Dedifferentiated amniotic fluid mesenchymal stem cell (primary cell): ENCODE measurements around the gene MS4A5.
"Not testable (repeated sequence)": the region's sequence is repeated elsewhere in the genome, so short reads cannot be mapped to it uniquely, and the experiment has no call there.

ENCODE experiments used
- DNase-seq: peaks from one replicate; pipeline ENCODE4 v3.0.0-alpha.2; 2016; ENCODE audit errors: extremely low spot score

The MS4A5 gene, protein sequence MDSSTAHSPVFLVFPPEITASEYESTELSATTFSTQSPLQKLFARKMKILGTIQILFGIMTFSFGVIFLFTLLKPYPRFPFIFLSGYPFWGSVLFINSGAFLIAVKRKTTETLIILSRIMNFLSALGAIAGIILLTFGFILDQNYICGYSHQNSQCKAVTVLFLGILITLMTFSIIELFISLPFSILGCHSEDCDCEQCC

DNA sequence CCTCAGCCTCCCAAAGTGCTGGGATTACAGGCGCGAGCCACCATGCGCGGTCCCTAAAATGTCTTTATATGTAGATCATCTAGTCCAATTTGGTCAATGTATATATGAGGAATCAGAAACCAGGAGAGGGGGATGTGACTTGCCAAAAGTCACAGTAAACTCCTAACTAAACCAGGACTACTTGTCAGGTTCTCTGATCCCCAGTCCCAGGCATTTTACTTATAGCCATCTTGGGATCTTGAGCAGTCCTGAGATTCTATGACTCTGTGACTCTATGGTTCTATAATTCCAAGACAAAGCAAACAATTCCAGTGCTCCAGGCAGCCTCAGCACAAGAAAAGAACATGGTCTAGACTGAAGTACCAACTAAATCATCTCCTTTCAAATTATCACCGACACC is at the start of gene MS4A5:
Gene MS4A5 (plus strand): TSS at position 301 of the 400 bp plus-strand sequence. CDS start 103 bp downstream, outside the sequence.
- DNase-seq = no peak

DNA sequence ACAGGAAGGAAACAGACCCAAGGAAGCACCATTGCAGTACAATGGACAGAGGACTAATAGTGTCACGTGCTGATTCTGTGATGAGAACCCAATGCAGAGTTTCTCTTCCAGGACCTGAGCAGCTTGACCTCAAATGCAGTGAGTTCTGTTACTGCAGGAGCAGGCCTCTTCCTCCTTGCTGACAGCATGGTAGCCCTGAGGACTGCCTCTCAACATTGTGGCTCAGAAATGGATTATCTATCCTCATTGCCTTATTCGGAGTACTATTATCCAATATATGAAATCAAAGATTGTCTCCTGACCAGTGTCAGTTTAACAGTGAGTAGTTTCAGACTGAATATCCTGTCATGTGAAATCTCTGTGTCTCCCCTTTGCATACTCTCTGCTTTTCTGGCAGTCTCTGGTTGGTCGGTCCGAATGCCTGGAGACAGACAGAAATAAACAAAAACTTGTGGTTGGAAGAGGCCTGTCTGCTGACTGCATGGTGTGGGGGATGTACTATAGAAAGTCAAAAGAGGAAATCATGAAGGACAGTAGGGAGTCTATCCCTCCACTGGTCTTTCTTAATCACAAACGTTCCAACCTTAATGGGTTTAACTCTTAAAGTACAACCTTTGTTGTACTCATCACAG is 40.0 kb upstream of the MS4A5 start:
- DNase-seq = no peak

DNA sequence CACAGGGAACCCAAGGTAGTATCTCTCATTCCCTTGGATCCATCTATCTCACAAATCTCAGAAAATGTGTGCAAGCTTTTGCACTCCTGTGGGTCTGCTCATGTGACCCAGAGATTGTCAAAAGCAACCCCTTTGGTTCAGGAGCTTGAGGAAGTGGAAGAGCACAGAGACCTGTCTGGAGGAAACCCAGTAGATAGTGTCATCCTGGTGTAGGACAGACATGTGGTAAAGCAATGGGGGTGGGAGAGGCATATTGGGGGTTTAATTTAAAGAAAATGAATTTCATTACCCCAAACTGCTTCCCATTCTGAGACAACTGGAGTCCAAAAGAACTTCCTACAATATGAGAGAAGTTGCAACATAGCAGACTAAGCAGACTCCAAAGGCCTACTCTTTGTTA is 39.0 kb upstream of the MS4A5 start:
- no peak for DNase-seq

DNA sequence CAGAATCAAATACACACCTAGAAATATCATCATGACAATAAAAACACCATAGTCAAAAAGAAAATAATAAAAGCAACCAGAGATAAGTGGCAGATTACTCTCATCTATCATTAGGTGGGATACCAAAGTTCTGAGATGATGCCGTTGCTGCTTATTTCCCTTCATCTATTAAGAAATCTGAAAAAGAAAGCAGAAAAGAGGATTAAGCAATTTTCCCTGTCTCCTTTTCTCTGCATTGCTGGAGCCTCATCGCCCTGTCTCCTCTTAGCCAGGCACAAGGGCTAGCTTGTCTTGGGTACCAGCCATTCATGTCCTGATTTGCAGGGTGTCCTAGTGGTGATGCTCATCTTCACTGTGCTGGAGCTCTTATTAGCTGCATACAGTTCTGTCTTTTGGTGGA is 37.0 kb upstream of the MS4A5 start:
- DNase-seq = no peak

DNA sequence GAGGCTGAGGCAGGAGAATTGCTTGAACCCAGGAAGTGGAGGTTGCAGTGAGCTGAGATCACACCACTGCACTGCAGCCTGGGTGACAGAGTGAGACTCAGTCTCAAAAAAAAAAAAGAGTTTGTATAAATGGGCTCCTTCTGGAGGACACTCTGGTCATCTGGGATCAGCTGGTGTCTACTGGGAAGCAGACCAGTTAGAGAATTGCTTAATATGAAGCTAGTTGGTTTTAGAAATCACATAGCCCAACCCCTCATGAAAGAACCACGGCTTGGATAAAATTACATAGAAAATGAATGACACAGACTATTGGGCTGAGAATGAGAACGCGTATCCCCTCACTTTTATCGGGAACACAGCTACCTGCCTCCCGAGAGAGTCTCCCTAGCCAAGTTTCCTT is 36.4 kb upstream of the MS4A5 start:
- no peak for DNase-seq

DNA sequence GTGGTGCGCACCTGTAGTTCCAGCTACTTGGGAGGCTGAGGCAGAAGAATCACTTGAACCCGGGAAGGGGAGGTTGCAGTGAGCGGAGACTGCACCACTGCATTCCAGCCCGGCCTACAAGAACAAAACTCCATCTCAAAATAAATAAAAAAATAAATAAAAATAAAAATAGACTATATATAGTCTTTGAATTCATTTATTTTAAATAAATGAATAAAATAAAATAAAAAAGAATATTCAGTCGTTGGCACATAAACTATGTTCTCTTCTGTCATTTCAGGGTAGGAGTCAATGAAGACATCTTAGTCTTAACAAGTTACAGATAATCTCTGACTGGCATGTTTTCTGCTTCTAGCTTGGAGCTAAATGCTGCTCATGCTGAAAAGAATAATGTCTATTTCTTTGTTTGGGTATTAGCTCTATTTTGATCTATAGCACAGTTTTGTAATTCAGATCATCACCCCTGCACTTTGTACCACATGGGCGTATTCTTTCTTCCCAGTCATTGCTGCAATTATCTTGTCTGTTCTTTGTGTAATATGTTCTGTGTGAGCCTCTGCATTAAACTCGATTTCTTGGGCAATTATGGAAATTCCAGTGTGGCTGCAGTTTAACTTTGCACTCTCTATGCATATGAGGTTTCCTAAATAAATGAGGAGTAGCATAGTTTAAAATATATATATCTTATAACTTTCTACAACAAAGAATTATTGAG is 34.5 kb upstream of the MS4A5 start:
- no peak for DNase-seq

DNA sequence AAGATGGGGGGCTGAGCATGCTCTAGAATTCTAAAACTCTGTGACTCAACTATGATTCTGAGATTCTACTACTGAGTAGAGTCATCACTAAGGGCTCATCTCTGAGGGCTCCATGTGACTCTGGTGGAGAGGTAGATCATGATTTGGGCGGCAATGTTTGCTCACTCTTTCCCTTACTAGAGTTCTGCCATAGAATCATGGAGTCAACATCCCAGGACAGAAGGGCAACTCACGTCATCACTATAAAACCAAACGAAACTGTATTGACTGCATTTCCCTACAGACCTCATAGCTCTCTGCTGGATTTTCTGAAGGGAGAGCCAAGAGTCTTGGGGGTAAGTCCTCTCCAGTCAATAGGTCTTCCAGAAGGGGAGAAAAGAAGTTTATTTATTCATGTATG is 33.0 kb upstream of the MS4A5 start, which contains the start of gene MS4A14:
Gene MS4A14 (plus strand): TSS at position 78 of the 400 bp plus-strand sequence. CDS start 120 bp downstream, at position 198.
- DNase-seq = no peak

DNA sequence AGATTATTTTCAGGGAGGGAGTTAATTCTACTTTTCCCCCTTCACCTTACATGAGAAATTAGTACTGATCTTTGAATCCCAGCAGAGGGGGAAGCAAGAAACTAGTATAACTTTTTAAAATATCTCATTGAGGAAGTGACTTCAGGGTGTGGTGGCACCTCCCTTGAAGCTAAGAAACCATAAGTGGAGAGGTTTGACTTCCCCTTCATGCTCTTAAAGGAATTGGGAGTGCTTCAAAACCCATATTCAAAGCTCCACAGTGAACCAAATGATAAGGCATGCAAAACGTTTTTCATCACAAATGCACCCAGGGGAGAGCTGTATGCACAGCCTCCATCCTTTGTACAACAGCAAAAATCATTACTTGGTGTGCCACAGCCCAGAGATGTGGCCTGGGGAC is 32.6 kb upstream of the MS4A5 start:
- no peak for DNase-seq

DNA sequence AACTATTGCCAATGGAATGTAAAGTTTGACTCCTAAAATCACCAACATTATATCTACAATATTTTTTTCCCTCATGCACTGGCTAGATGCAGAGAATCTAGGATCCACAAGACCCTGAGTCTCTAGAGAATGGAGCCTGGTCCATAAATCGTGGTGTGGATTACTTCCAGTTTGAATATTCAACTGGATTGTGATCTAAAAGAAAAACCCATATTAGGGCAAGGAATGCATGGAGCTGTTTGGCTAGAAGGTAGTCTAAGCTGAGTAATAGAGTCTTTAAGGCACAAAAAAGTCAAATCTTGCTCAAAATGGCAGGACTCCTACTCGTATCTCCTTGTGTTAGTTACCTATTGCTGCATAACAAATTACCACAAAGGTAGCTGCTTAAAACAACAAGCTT is 9.4 kb upstream of the MS4A5 start:
- DNase-seq = no peak

DNA sequence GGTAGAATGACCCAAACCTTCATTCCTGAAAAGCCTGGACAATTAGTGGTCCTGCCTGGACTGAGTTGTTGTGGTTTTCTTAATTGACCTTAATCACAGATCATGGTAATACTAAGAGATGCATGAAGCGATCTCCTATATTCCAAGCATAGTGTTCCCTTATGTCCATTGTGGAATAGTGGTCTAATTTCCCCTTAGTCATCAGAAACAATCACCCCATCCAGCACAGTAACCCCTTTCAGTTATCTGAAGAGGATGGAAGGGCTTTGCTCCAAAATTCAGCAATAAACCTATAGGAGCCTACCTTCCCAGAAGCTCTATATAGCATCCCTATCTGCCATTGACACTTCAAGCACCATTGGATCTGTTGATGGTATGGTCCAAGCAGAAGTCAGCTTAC is 6.8 kb upstream of the MS4A5 start:
- DNase-seq = no peak

DNA sequence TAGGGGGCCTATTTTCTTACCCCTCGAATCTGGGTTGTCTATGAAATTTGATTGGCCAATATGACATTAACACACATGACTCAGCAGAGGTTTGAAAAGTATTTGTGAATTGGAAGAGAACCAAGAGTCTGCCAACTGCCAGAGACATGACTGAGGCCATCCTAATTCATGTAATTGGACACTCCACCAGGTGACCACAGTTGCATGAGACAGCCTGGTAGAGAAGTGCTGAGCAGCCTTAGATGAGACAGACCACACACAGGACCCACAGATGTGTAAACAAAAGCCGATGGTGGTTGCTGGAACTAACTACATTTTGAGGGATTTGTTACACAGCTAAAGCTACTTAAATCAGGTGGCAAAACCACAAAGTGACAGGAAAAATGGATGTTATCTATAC is 855 bp upstream of the MS4A5 start:
- no peak for DNase-seq

DNA sequence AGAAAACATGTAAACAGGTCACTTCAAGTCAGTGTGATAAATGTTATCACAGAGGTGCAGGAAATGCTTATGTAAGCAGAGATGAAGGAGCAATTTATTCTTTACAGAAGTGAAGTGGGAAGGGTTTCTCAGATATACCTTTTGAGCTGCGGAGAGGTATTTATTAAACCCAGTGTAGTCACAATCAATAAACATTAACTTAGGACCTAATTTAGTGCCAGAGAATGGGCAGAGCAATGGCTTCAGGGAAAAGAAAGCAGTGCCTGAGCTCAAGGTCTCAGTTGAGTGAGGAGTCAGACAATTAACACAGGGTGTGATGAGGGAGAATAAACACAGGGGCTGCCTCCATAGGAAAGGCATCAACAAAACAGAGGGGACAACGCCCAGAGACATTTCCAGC is 1.9 kb downstream of the MS4A5 start:
- DNase-seq = no peak

DNA sequence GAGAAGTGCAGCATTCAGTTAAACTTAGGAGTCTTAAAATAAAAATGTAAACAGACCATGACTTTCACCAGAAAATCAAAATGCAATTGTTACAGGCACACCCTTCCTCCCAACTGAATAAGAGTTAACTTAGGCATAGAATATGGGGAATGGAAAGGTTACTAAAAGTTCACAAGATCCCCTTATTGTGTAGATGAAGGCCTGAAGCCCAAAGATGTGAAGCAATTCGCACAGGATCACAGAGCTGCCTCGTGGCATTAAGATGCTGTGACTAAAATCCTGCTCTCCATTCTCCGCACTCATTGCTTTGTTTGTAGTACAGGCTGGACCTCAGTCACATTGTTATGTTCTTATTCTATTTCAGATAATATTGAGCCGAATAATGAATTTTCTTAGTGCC is 4.0 kb downstream of the MS4A5 start:
- DNase-seq = no peak

DNA sequence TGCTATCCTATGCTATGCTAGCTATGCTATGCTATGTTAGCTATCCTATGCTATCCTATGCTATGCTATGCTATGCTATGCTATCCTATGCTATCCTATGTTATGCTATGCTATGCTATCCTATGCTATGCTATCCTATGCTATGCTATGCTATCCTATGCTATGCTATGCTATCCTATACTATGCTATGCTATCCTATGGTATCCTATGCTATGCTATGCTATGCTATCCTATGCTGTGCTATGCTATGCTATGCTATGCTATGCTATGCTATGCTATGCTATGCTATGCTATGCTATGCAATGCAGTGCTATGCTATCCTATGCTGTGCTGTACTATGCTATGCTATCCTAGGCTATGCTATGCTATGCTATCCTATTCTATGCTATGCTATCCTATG is 17.7 kb downstream of the MS4A5 start:
- no peak for DNase-seq

DNA sequence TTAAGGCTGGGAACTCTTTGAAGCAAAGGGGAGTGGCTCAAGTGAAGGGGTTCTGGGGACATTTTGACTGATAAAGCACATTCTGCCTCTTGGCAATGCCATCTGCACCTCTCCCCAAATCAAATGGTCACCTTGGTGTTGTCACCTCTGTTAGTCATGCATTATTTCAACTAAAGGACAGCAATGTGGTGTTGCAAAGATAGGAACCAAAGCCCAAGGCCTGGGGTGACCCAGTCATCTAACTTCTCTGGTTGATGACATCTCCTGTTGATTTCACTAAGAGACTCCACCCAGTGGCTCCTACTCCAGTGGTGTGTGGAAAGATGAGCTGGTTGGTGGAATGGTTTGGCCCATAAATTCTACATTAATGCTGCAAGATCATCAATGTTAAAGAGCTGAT is 18.5 kb downstream of the MS4A5 start:
- no peak for DNase-seq

DNA sequence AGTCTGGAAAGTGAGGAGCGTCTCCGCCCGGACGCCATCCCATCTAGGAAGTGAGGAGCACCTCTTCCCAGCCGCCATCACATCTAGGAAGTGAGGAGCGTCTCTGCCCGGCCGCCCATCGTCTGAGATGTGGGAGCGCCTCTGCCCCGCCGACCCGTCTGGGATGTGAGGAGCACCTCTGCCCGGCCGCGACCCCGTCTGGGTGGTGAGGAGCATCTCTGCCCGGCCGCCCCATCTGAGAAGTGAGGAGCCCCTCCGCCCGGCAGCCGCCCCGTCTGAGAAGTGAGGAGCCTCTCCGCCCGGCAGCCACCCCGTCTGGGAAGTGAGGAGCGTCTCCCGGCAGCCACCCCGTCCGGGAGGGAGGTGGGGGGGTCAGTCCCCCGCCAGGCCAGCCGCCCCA is 21.8 kb downstream of the MS4A5 start:
- not testable (repeated sequence) for DNase-seq

DNA sequence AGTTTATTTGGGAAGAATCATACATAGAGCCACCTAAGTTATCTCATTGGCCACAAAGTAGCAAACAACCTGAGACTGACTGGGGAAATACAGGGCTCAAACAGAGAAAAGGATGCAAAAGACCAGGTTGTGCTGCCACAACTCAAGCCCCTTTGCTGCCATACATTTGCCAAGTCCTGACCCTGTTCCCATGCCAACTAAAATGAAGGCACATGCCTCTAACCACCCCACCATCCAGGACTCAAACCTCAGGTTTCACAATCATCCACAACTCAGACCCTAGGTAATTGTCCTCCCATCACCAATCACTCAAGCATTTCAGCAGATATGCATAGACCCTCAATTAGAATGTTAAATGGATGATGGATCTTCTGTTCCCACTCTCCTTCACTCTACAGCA is 24.8 kb downstream of the MS4A5 start:
- DNase-seq = no peak

DNA sequence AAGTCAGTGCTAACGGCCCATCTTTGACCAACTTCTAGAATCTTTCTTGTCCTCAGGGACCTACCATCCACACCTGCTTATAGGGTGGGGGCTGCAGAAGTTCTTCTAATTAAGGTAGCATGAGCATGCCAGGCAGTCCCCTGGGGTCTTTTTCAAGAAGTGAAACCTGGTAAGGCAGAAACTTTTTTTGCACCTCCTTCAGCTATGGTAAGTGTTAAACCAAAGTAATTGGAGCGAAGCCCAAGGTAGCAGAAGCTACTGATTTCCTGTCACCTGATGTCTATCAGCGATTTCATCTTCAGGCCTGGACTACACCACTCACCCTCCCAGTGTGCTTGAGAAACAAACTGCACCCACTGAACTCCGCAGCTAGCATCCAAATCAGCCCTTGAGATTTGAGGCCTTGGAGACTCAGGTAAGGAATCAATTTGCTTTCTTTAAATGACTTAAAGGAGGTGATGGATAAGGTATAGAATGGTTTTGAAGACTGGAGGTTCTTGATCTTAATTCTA is 26.2 kb downstream of the MS4A5 start, which contains the start of gene MS4A1:
Gene MS4A1 (plus strand): TSS at position 317 of the 512 bp plus-strand sequence. CDS start 6,528 bp downstream, outside the sequence.
- DNase-seq = no peak

DNA sequence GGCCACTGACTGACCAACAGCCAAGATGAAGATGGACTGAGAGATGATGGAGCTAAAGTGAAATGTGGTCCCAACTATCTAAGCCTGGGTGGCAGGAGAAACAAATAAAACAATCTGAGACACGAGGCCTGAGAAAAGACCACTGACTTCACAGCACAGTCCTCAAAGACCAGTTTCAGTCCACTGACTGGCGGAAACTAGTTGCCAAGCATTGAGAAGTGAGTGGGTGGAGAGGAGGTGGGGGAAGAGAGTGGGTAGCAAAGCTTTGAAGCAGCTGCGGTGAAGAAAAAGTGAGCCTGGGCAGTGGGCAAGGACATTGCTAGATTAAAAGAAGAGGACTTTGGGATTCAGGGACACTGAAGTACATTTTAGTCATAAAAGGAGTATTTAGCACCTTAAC is 28.2 kb downstream of the MS4A5 start:
- no peak for DNase-seq

DNA sequence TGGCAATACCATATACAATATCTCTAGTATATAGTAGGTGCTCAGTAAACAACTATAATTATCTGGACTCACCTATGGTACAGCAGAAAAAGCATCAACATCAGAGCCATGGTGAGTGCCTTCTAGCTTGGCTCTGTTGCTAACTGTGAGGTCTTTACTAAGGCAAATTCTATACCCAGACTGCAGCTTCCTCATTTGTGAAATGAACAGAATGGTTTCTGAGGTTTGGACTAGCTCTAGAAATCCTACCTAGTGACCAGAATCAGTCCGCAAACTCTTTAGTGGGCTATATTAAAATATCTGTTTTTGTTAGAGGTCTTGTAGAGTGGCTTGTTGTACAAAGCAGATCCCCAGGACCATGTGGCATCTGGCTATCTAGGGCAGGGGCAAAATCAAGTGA is 30.0 kb downstream of the MS4A5 start:
- DNase-seq = no peak

DNA sequence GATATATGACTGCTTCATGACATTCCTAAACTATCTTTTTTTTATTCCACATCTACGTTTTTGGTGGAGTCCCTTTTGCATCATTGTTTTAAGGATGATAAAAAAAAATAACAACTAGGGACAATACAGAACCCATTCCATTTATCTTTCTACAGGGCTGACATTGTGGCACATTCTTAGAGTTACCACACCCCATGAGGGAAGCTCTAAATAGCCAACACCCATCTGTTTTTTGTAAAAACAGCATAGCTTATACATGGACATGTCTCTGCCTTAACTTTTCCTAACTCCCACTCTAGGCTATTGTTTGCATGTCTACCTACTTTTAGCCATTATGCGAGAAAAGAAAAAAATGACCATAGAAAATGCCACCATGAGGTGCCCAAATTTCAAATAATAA is 39.5 kb downstream of the MS4A5 start:
- no peak for DNase-seq

DNA sequence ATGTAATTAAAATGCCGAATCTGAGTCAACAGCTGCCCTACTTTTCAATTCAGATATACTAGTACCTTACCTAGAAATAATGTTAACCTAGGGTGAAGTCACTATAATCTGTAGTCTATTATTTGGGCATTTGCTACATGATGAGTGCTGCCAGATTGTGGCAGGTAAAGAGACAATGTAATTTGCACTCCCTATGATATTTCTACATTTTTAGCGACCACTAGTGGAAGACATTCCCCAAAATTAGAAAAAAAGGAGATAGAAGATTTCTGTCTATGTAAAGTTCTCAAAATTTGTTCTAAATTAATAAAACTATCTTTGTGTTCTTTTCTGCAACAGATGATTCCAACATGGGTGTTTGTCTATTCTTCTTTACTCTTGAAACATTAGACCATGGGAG is 40.4 kb downstream of the MS4A5 start:
- DNase-seq = no peak

DNA sequence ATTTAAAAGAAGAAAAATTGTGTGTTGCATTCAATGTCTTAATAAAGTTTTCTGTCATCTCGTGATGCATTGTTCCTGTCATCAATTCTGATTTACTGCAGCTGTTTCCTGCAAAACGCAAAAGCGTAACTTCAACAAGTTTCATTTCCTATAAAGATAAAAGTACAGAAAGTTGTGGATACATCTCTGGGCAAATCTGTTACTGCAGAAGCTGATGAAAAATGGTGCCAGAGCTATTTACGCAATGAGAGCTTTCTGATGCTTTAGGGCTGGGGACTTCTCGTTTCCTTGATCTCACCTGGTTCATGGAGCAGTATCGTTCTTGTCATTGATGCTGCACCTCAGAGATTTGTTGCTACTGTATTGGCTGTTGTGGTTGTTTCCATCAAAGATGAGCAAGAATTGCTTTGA is 47.7 kb downstream of the MS4A5 start:
- no peak for DNase-seq
